Endometrium (tissue), 2 donors: ENCODE data around the gene RARG.

Source experiments
- FAIRE-seq: peaks from 2 replicates; lab custom pipeline; 2012; peaks lifted over from hg19 to GRCh38; lab: Jason Lieb, UNC
- donor health status: control.
- donor health status: control.

RARG gene

GRCh38 chr12:53244337-53244736, 12.3 kb upstream of the RARG start:
- FAIRE-seq = no peak

GRCh38 chr12:53241623-53242412, 9.8 kb upstream of the RARG start:
- FAIRE-seq = no peak

- FAIRE-seq = no peak
These were observed 7.7 kb upstream of the RARG start for GRCh38 chr12:53239643-53240258.

GRCh38 chr12:53236443-53237111, 4.6 kb upstream of the RARG start:
- no peak for FAIRE-seq

GRCh38 chr12:53235742-53236442, 3.9 kb upstream of the RARG start:
- FAIRE-seq = no peak

- FAIRE-seq = no peak
These were observed 3.2 kb upstream of the RARG start for GRCh38 chr12:53235164-53235563.

GRCh38 chr12:53234271-53234914, 2.4 kb upstream of the RARG start:
- no peak for FAIRE-seq

- no peak for FAIRE-seq
These were observed 1.7 kb upstream of the RARG start for GRCh38 chr12:53233671-53234121.

- no peak for FAIRE-seq
These were observed 845 bp upstream of the RARG start for GRCh38 chr12:53232646-53233461.

- FAIRE-seq = no peak
These were observed 413 bp downstream of the RARG start for GRCh38 chr12:53231671-53231920.

- FAIRE-seq = no peak
These were observed 1.7 kb downstream of the RARG start for GRCh38 chr12:53230108-53230845.

GRCh38 chr12:53229454-53229853, 2.6 kb downstream of the RARG start:
- FAIRE-seq = no peak

- no peak for FAIRE-seq
These were observed 4.2 kb downstream of the RARG start for GRCh38 chr12:53227836-53228235.

- FAIRE-seq = no peak
These were observed 4.7 kb downstream of the RARG start for GRCh38 chr12:53227341-53227740.

- no peak for FAIRE-seq
These were observed 5.2 kb downstream of the RARG start for GRCh38 chr12:53226815-53227214.

GRCh38 chr12:53225635-53226424, 6.2 kb downstream of the RARG start:
- no peak for FAIRE-seq

- no peak for FAIRE-seq
These were observed 6.9 kb downstream of the RARG start for GRCh38 chr12:53224897-53225634.

- no peak for FAIRE-seq
These were observed 7.7 kb downstream of the RARG start for GRCh38 chr12:53224061-53224896.
